ENCODE data around the gene DDRGK1. TPM values are rescaled to one million over a fixed set of nuclear protein-coding genes. Genes with fewer than 3 reads are reported as not detected.
A peak's percentile ranks its signal among the peaks of the same experiment; 100 is the strongest.
"Not testable (repeated sequence)": the region's sequence is repeated elsewhere in the genome, so short reads cannot be mapped to it uniquely, and the experiment has no call there.

DDRGK1 gene
- total RNA-seq, 1 donor from 2014 or later, result 84.2 TPM

GRCh38 chr20:3190681-3191111 is 13.8 kb downstream of the DDRGK1 start:
- no peaks in the 10 kb centered on the region for H3K4me1 Mint-ChIP-seq (ENCODE audit: unreplicated experiment)
- H3K9me3 Mint-ChIP-seq (ENCODE audit: unreplicated experiment), result no peaks in the 10 kb centered on the region
- no peak for DNase-seq (ENCODE audit: extremely low spot score, unreplicated experiment)
- TF ChIP-seq CTCF (IDR thresholded peaks at IDR 0.05), result no peak
- H3K27me3 Mint-ChIP-seq (ENCODE audit: unreplicated experiment), result no peaks in the 10 kb centered on the region
- H3K4me3 Mint-ChIP-seq (ENCODE audit: unreplicated experiment), result no peak overlapping the region
- H3K36me3 Mint-ChIP-seq (ENCODE audit: unreplicated experiment), result peaks cover 31% of the 10 kb centered on the region
- no peak overlapping the region for H3K27ac Mint-ChIP-seq (ENCODE audit: unreplicated experiment)

- Mint-ChIP-seq H3K27me3 (ENCODE audit: unreplicated experiment) (no peaks in the 10 kb centered on the region), H3K27ac (ENCODE audit: unreplicated experiment) (peak overlapping the region; percentile 35), H3K36me3 (ENCODE audit: unreplicated experiment) (peaks cover 24% of the 10 kb centered on the region), H3K9me3 (ENCODE audit: unreplicated experiment) (no peaks in the 10 kb centered on the region), H3K4me3 (ENCODE audit: unreplicated experiment) (no peak overlapping the region), H3K4me1 (ENCODE audit: unreplicated experiment) (no peaks in the 10 kb centered on the region)
- DNase-seq (ENCODE audit: extremely low spot score, unreplicated experiment), result no peak
- no peak for TF ChIP-seq CTCF (IDR thresholded peaks at IDR 0.05)
These were observed 14.8 kb downstream of the DDRGK1 start for GRCh38 chr20:3189561-3190131.

- TF ChIP-seq CTCF (IDR thresholded peaks at IDR 0.05), result no peak
- DNase-seq (ENCODE audit: extremely low spot score, unreplicated experiment), result no peak
- Mint-ChIP-seq H3K4me3 (ENCODE audit: unreplicated experiment) (no peak overlapping the region), H3K27me3 (ENCODE audit: unreplicated experiment) (no peaks in the 10 kb centered on the region), H3K36me3 (ENCODE audit: unreplicated experiment) (peaks cover 24% of the 10 kb centered on the region), H3K9me3 (ENCODE audit: unreplicated experiment) (no peaks in the 10 kb centered on the region), H3K4me1 (ENCODE audit: unreplicated experiment) (no peaks in the 10 kb centered on the region), H3K27ac (ENCODE audit: unreplicated experiment) (no peak overlapping the region)
These were observed 15.6 kb downstream of the DDRGK1 start for GRCh38 chr20:3188823-3189413.

GRCh38 chr20:3187861-3188260 is 16.6 kb downstream of the DDRGK1 start:
- H3K36me3 Mint-ChIP-seq (ENCODE audit: unreplicated experiment), result peaks cover 22% of the 10 kb centered on the region
- not testable (repeated sequence) for H3K4me3 Mint-ChIP-seq (ENCODE audit: unreplicated experiment); H3K9me3 Mint-ChIP-seq (ENCODE audit: unreplicated experiment); H3K27me3 Mint-ChIP-seq (ENCODE audit: unreplicated experiment); H3K4me1 Mint-ChIP-seq (ENCODE audit: unreplicated experiment); DNase-seq (ENCODE audit: extremely low spot score, unreplicated experiment); H3K27ac Mint-ChIP-seq (ENCODE audit: unreplicated experiment)

GRCh38 chr20:3183896-3184612 is 20.4 kb downstream of the DDRGK1 start:
- Mint-ChIP-seq H3K27me3 (ENCODE audit: unreplicated experiment) (no peaks in the 10 kb centered on the region), H3K36me3 (ENCODE audit: unreplicated experiment) (no peaks in the 10 kb centered on the region), H3K4me3 (ENCODE audit: unreplicated experiment) (no peak overlapping the region), H3K9me3 (ENCODE audit: unreplicated experiment) (no peaks in the 10 kb centered on the region), H3K4me1 (ENCODE audit: unreplicated experiment) (no peaks in the 10 kb centered on the region), H3K27ac (ENCODE audit: unreplicated experiment) (no peak overlapping the region)
- TF ChIP-seq CTCF (IDR thresholded peaks at IDR 0.05), result no peak
- DNase-seq (ENCODE audit: extremely low spot score, unreplicated experiment), result no peak

- not testable (repeated sequence) for H3K36me3 Mint-ChIP-seq (ENCODE audit: unreplicated experiment); H3K27ac Mint-ChIP-seq (ENCODE audit: unreplicated experiment); H3K4me1 Mint-ChIP-seq (ENCODE audit: unreplicated experiment); H3K27me3 Mint-ChIP-seq (ENCODE audit: unreplicated experiment); DNase-seq (ENCODE audit: extremely low spot score, unreplicated experiment); H3K9me3 Mint-ChIP-seq (ENCODE audit: unreplicated experiment); H3K4me3 Mint-ChIP-seq (ENCODE audit: unreplicated experiment)
These were observed 22.1 kb downstream of the DDRGK1 start for GRCh38 chr20:3182429-3182828.

Measured in osteocyte (in vitro differentiated cells).